Measurements from ENCODE around the gene SSBP3. TPM values are rescaled to one million over a fixed set of nuclear protein-coding genes. Genes with fewer than 3 reads are reported as not detected.

SSBP3 gene
- total RNA-seq, 2 experiments from 2014 or later: 55.0 to 58.3 TPM

GRCh38 chr1:54340434-54340833 is 65.8 kb downstream of the SSBP3 start:
- Mint-ChIP-seq H3K36me3 (ENCODE audit: low read depth) (no peaks in the 10 kb centered on the region), H3K27me3 (ENCODE audit: low read depth) (no peaks in the 10 kb centered on the region), H3K27ac (no peak overlapping the region), H3K4me1 (ENCODE audit: low read depth) (peaks cover 47% of the 10 kb centered on the region), H3K9me3 (no peaks in the 10 kb centered on the region), H3K4me3 (no peak overlapping the region)
- intact Hi-C loops (cut with micrococcal nuclease): no loop called here
- CTCF ChIA-PET: no interaction called here
- no peak for DNase-seq

- no peak overlapping the region for H3K27ac Mint-ChIP-seq
- H3K4me3 Mint-ChIP-seq: no peak overlapping the region
- H3K4me1 Mint-ChIP-seq (ENCODE audit: low read depth): peaks cover 48% of the 10 kb centered on the region
- CTCF ChIA-PET: interaction anchor here (0.7 kb wide), 2 partner anchors 11 to 26 kb away, joined by 3 read pairs; no protein-coding TSS in a partner anchor
- no peaks in the 10 kb centered on the region for H3K36me3 Mint-ChIP-seq (ENCODE audit: low read depth)
- DNase-seq: no peak
- H3K27me3 Mint-ChIP-seq (ENCODE audit: low read depth): no peaks in the 10 kb centered on the region
- no peaks in the 10 kb centered on the region for H3K9me3 Mint-ChIP-seq
- intact Hi-C loops (cut with micrococcal nuclease): no loop called here
Observed at GRCh38 chr1:54339126-54339525, 67.1 kb downstream of the SSBP3 start.

- CTCF ChIA-PET: interaction anchor here (0.7 kb wide), 1 partner anchor 12 kb away, joined by 3 read pairs; no protein-coding TSS in a partner anchor
- Mint-ChIP-seq H3K27me3 (ENCODE audit: low read depth) (no peaks in the 10 kb centered on the region), H3K36me3 (ENCODE audit: low read depth) (no peaks in the 10 kb centered on the region), H3K9me3 (no peaks in the 10 kb centered on the region), H3K27ac (no peak overlapping the region), H3K4me3 (no peak overlapping the region), H3K4me1 (ENCODE audit: low read depth) (peaks cover 46% of the 10 kb centered on the region)
- DNase-seq: no peak
- intact Hi-C loops (cut with micrococcal nuclease): no loop called here
Observed at GRCh38 chr1:54338464-54338863, 67.7 kb downstream of the SSBP3 start.

GRCh38 chr1:54337928-54338327 is 68.3 kb downstream of the SSBP3 start:
- Mint-ChIP-seq H3K4me1 (ENCODE audit: low read depth) (peaks cover 52% of the 10 kb centered on the region), H3K27ac (no peak overlapping the region), H3K27me3 (ENCODE audit: low read depth) (no peaks in the 10 kb centered on the region), H3K9me3 (no peaks in the 10 kb centered on the region), H3K4me3 (no peak overlapping the region), H3K36me3 (ENCODE audit: low read depth) (no peaks in the 10 kb centered on the region)
- DNase-seq: no peak
- intact Hi-C loops (cut with micrococcal nuclease): no loop called here
- CTCF ChIA-PET: no interaction called here

GRCh38 chr1:54337034-54337433 is 69.2 kb downstream of the SSBP3 start:
- no peak for DNase-seq
- CTCF ChIA-PET: no interaction called here
- intact Hi-C loops (cut with micrococcal nuclease): no loop called here
- H3K4me1 Mint-ChIP-seq (ENCODE audit: low read depth): peaks cover 60% of the 10 kb centered on the region
- no peak overlapping the region for H3K4me3 Mint-ChIP-seq
- H3K27me3 Mint-ChIP-seq (ENCODE audit: low read depth): no peaks in the 10 kb centered on the region
- H3K9me3 Mint-ChIP-seq: no peaks in the 10 kb centered on the region
- no peak overlapping the region for H3K27ac Mint-ChIP-seq
- H3K36me3 Mint-ChIP-seq (ENCODE audit: low read depth): no peaks in the 10 kb centered on the region

GRCh38 chr1:54336116-54336515 is 70.1 kb downstream of the SSBP3 start:
- Mint-ChIP-seq H3K9me3 (no peaks in the 10 kb centered on the region), H3K4me3 (no peak overlapping the region), H3K36me3 (ENCODE audit: low read depth) (no peaks in the 10 kb centered on the region), H3K27ac (no peak overlapping the region), H3K27me3 (ENCODE audit: low read depth) (no peaks in the 10 kb centered on the region), H3K4me1 (ENCODE audit: low read depth) (peaks cover 61% of the 10 kb centered on the region)
- CTCF ChIA-PET: interaction anchor here (0.8 to 1.9 kb wide), 2 partner anchors 10 to 106 kb away, joined by 3 to 5 read pairs; no protein-coding TSS in a partner anchor
- DNase-seq: no peak
- intact Hi-C loops (cut with micrococcal nuclease): no loop called here

GRCh38 chr1:54335755-54336108 is 70.5 kb downstream of the SSBP3 start:
- peaks cover 63% of the 10 kb centered on the region for H3K4me1 Mint-ChIP-seq (ENCODE audit: low read depth)
- H3K27ac Mint-ChIP-seq: no peak overlapping the region
- no peaks in the 10 kb centered on the region for H3K9me3 Mint-ChIP-seq
- intact Hi-C loops (cut with micrococcal nuclease): no loop called here
- H3K4me3 Mint-ChIP-seq: no peak overlapping the region
- DNase-seq: no peak
- no peaks in the 10 kb centered on the region for H3K27me3 Mint-ChIP-seq (ENCODE audit: low read depth)
- CTCF ChIA-PET: interaction anchor here (0.8 to 1.9 kb wide), 2 partner anchors 10 to 106 kb away, joined by 3 to 5 read pairs; no protein-coding TSS in a partner anchor
- H3K36me3 Mint-ChIP-seq (ENCODE audit: low read depth): no peaks in the 10 kb centered on the region

- Mint-ChIP-seq H3K36me3 (ENCODE audit: low read depth) (no peaks in the 10 kb centered on the region), H3K27me3 (ENCODE audit: low read depth) (no peaks in the 10 kb centered on the region), H3K4me3 (no peak overlapping the region), H3K9me3 (no peaks in the 10 kb centered on the region), H3K27ac (no peak overlapping the region), H3K4me1 (ENCODE audit: low read depth) (peaks cover 65% of the 10 kb centered on the region)
- intact Hi-C loops (cut with micrococcal nuclease): no loop called here
- DNase-seq: no peak
- CTCF ChIA-PET: interaction anchor here (0.8 to 1.9 kb wide), 3 partner anchors 9 to 154 kb away, joined by 3 to 5 read pairs (median 4); no protein-coding TSS in a partner anchor
Observed at GRCh38 chr1:54335011-54335754, 71.0 kb downstream of the SSBP3 start.

- CTCF ChIA-PET: interaction anchor here (1.3 kb wide), 1 partner anchor 10 kb away, joined by 4 read pairs; no protein-coding TSS in a partner anchor
- no peak for DNase-seq
- H3K4me1 Mint-ChIP-seq (ENCODE audit: low read depth): peaks cover 60% of the 10 kb centered on the region
Observed at GRCh38 chr1:54332781-54333585, 73.2 kb downstream of the SSBP3 start.

GRCh38 chr1:54331843-54332463 is 74.2 kb downstream of the SSBP3 start:
- Mint-ChIP-seq H3K27me3 (ENCODE audit: low read depth) (no peaks in the 10 kb centered on the region), H3K9me3 (no peaks in the 10 kb centered on the region), H3K27ac (no peak overlapping the region), H3K36me3 (ENCODE audit: low read depth) (no peaks in the 10 kb centered on the region), H3K4me1 (ENCODE audit: low read depth) (peaks cover 64% of the 10 kb centered on the region), H3K4me3 (no peak overlapping the region)
- CTCF ChIA-PET: interaction anchor here (1.0 kb wide), 1 partner anchor 21 kb away, joined by 3 read pairs; no protein-coding TSS in a partner anchor
- intact Hi-C loops (cut with micrococcal nuclease): no loop called here
- no peak for DNase-seq

More at GRCh38 chr1:54332781-54333585, 73.2 kb downstream of the SSBP3 start:
- no peak overlapping the region for H3K4me3 Mint-ChIP-seq
- no peaks in the 10 kb centered on the region for H3K27me3 Mint-ChIP-seq (ENCODE audit: low read depth)
- no peaks in the 10 kb centered on the region for H3K9me3 Mint-ChIP-seq
- no peak overlapping the region for H3K27ac Mint-ChIP-seq
- no peaks in the 10 kb centered on the region for H3K36me3 Mint-ChIP-seq (ENCODE audit: low read depth)
- intact Hi-C loops (cut with micrococcal nuclease): no loop called here

GRCh38 chr1:54331091-54331772 is 75.0 kb downstream of the SSBP3 start:
- CTCF ChIA-PET: interaction anchor here (1.0 kb wide), 1 partner anchor 20 kb away, joined by 3 read pairs; no protein-coding TSS in a partner anchor
- H3K4me1 Mint-ChIP-seq (ENCODE audit: low read depth): peaks cover 65% of the 10 kb centered on the region
- DNase-seq: no peak
- no peak overlapping the region for H3K27ac Mint-ChIP-seq
- H3K9me3 Mint-ChIP-seq: no peaks in the 10 kb centered on the region
- H3K4me3 Mint-ChIP-seq: no peak overlapping the region
- no peaks in the 10 kb centered on the region for H3K36me3 Mint-ChIP-seq (ENCODE audit: low read depth)
- no peaks in the 10 kb centered on the region for H3K27me3 Mint-ChIP-seq (ENCODE audit: low read depth)
- intact Hi-C loops (cut with micrococcal nuclease): no loop called here

Data from activated naive CD4-positive, alpha-beta T cell treated with anti-CD3 and anti-CD28 coated beads for 36 hours (primary cell).